Bronchial epithelial cell (primary cell): ENCODE results near the gene DSE. TPM values are rescaled to one million over a fixed set of nuclear protein-coding genes. Genes with fewer than 3 reads are reported as not detected.

Source experiments
- DNase-seq: peaks from one replicate; pipeline ENCODE4 v3.0.0-alpha.2; 2010; ENCODE audit warnings: low read depth
- FAIRE-seq: peaks from 2 replicates; lab custom pipeline; 2011; peaks lifted over from hg19 to GRCh38; lab: Jason Lieb, UNC
- H3K27me3 ChIP-seq: 2 replicates; pipeline ENCODE4 v1.5.1; 2011; ENCODE audit warnings: low read length; ENCODE audit not compliant: control insufficient read depth, insufficient read depth
- H3K36me3 ChIP-seq: 2 replicates; pipeline ENCODE4 v1.5.1; 2011; ENCODE audit warnings: low read length; ENCODE audit not compliant: control insufficient read depth, insufficient read depth
- H3K4me3 ChIP-seq: 2 replicates; pipeline ENCODE4 v1.5.1; 2011; ENCODE audit warnings: mild to moderate bottlenecking, low read depth, low read length, control low read depth
- total RNA-seq: library from RNA; depleted of rRNA; stranded (reverse); fragments of >200 nt; gene quantifications from 2 replicates; pipeline ENCODE4 v1.2.1, GENCODE V29; 2014
- TF ChIP-seq, protein P1 (sequence below): IDR thresholded peaks from 2 replicates; pipeline ENCODE4 v1.5.1; 2011; ENCODE audit warnings: mild to moderate bottlenecking, moderate library complexity, low read length, control low read depth, inconsistent platforms; ENCODE audit not compliant: insufficient read depth, severe bottlenecking

Gene DSE
- total RNA-seq, 1 donor from 2014 or later: 100 TPM

DNA sequence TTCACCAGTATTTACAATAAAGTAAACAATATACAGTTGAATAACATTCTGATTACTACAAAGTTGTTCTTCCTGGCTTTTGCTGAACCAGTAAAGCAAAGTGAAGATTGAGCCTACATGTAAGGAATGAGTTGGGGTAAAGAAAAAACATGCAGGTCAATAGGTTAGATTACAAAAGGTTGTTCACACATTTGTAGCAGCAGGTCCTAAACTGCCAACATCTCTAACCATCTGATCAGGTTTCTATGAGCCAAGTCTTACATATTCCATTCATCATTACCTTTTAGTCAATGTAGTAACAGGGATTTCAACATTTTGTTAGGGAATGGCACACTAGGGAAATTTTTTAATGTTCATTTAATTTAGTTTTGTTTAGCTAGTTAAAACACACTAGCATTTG is 81.2 kb downstream of the DSE start:
- TF ChIP-seq, protein P1, sequence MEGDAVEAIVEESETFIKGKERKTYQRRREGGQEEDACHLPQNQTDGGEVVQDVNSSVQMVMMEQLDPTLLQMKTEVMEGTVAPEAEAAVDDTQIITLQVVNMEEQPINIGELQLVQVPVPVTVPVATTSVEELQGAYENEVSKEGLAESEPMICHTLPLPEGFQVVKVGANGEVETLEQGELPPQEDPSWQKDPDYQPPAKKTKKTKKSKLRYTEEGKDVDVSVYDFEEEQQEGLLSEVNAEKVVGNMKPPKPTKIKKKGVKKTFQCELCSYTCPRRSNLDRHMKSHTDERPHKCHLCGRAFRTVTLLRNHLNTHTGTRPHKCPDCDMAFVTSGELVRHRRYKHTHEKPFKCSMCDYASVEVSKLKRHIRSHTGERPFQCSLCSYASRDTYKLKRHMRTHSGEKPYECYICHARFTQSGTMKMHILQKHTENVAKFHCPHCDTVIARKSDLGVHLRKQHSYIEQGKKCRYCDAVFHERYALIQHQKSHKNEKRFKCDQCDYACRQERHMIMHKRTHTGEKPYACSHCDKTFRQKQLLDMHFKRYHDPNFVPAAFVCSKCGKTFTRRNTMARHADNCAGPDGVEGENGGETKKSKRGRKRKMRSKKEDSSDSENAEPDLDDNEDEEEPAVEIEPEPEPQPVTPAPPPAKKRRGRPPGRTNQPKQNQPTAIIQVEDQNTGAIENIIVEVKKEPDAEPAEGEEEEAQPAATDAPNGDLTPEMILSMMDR: no peak
- DNase-seq: peak; percentile 61
- FAIRE-seq: no peak

DNA sequence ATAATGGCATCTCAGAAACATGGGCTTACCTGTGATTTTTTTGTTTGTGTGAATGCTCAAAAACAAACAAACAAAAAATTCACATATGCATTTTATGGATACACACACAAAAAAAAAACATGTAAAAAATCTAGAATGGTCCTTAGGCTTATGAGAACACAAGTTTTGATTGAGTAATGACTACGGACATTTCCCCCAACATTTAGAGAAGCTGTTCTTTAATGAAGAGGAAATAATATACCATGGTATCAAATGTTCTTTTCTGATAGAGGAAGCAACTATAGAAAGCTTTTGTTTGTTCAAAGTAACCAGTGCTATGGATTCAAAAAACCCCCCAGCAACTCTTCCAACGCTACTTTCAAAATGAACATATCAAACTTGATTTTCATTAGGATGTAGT is 81.8 kb downstream of the DSE start:
- no peak for DNase-seq
- Histone ChIP-seq H3K36me3 (no peaks in the 10 kb centered on the region), H3K4me3 (no peak overlapping the region), H3K27me3 (no peaks in the 10 kb centered on the region)
- TF ChIP-seq, protein P1: no peak
- FAIRE-seq: no peak

More for the DNA sequence above, 81.2 kb downstream of the DSE start:
- Histone ChIP-seq H3K4me3 (no peak overlapping the region), H3K27me3 (no peaks in the 10 kb centered on the region), H3K36me3 (no peaks in the 10 kb centered on the region)

DNA sequence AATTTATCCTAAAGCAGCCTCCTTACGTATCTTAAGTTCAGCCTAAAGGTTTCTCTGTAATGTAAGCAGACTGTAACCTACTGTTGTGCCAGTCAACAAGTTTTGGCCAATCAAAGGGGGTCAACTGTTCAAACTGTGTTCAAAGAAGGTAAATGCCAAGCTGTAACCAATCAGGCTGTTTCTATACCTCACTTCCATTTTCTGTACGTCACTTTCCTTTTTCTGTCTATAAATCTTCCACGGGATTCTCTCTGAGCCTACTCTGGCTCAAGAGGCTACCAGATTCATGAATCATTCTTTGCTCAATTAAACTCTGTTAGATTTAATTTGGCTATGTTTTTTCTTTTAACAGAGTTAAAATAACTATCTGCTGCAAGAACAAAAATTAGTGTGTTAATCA is 85.4 kb downstream of the DSE start:
- no peak for DNase-seq
- no peak overlapping the region for H3K4me3 ChIP-seq
- peaks cover 2% of the 10 kb centered on the region for H3K27me3 ChIP-seq
- H3K36me3 ChIP-seq: no peaks in the 10 kb centered on the region
- TF ChIP-seq, protein P1: no peak
- no peak for FAIRE-seq

DNA sequence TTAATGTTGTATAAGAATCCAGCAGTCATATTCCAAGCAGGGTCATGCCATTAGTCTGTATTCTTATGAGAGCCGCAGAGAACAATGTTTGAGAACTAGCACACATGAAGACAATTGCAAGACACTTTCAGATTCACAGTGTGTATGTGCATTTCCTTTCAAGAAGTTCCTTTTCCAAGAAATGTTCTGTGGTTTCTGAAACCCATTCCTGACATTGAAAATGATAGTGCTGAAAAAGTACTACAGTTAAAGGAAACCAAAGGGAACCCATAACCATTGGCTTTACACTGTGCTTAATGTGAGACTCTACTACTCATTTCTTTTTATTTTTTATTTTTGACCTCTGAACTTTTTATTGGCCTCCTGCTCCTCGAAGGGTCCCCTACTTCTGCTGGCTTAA is 86.2 kb downstream of the DSE start:
- H3K36me3 ChIP-seq: no peaks in the 10 kb centered on the region
- FAIRE-seq (no peak), DNase-seq (no peak)
- peaks cover 2% of the 10 kb centered on the region for H3K27me3 ChIP-seq
- no peak overlapping the region for H3K4me3 ChIP-seq
- TF ChIP-seq, protein P1: no peak

DNA sequence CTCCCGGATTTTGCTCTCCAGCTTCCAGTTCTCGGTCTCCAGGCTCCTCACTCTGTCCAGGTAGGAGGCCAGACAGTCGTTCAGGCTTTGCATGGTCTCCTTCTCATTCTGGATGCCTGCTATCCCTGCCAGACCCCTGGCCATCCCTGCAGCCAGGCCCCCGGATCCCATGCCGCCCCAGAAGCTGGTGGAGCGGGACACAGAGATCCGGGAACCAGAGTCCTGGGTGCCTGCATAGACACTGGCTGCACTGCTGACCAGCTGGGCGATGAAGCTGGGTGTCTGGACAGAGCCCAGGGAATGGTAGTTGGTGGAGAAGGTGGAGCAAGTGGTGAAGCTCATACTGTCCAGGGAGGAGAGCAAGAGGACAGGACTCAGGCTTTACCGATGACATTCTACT is 87.5 kb downstream of the DSE start:
- TF ChIP-seq, protein P1: no peak
- DNase-seq: no peak
- no peaks in the 10 kb centered on the region for H3K36me3 ChIP-seq
- H3K27me3 ChIP-seq: peaks cover 2% of the 10 kb centered on the region
- no peak overlapping the region for H3K4me3 ChIP-seq
- FAIRE-seq: no peak

DNA sequence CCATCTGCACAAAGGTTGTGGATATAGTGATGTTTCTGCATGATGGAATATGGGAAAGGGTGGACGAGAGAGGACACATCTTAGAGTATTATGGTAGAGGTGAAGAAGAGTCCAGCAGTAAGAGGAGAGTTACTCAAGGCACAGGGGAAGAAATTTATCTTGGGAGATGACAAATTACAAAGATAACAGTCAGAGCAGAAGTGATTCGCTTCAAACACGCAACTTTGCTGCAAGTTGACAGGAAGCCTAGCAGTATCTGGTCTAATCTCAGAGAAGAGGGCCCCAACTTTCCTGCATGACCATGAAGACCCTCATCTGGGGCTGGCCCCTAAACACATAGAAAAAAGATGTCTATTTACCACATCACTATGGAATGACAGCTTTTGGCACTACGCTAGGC is 89.2 kb downstream of the DSE start:
- no peak overlapping the region for H3K4me3 ChIP-seq
- TF ChIP-seq, protein P1: no peak
- peaks cover 2% of the 10 kb centered on the region for H3K27me3 ChIP-seq
- DNase-seq (no peak), FAIRE-seq (no peak)
- H3K36me3 ChIP-seq: no peaks in the 10 kb centered on the region
